NCI-H774 (cell line): ENCODE data around the gene SAE1.

Experiments
- DNase-seq: peaks from one replicate; lab custom pipeline; 2025; lab: John Stamatoyannopoulos, UW

SAE1 gene

DNA sequence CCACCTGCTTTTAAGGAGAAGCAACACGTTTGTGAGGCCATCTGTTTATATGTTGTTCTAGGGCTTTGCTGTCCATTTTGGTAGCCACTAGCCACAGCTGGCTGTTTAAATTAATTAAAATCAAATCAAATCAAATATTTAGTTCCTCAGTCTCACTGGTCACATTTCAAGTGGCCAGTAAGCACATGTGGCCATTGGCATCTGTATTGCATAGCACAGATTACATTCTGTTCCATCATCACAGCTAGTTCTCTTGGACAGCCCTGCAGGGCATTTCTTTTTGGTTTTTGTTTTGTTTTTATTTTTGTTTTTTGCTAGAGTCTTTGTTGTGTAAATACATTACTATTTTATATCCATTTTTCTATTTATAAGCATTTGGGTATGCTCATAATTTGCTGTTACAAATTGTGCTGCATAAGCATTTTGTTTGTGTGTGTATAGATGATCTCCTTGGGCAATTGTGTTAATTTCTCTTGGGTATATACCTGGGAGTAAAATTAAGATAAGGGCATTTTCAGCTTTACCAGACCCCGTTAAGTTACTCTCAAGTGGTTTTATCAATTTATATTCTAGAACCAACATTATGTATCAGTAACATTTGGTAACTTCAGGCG lies 31.3 kb downstream of the SAE1 start:
- no peak for DNase-seq

DNA sequence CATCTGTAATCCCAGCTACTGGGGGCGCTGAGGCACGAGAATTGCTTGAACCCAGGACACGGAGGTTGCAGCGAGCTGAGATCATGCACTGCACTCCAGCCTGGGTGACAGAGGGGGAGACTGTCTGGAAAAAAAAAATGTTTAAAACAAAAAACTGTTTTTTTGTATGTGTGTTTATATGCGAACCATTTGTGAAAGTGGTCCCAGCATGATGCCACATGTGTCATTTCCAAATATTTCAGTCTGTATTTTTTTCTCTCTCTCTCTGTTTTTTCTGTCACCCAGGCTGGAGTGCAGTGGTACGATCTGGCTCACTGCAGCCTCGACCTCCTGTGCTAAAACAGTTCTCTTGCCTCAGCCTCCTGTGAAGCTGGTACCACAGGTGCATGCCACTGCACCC lies 37.4 kb downstream of the SAE1 start:
- DNase-seq, result no peak

DNA sequence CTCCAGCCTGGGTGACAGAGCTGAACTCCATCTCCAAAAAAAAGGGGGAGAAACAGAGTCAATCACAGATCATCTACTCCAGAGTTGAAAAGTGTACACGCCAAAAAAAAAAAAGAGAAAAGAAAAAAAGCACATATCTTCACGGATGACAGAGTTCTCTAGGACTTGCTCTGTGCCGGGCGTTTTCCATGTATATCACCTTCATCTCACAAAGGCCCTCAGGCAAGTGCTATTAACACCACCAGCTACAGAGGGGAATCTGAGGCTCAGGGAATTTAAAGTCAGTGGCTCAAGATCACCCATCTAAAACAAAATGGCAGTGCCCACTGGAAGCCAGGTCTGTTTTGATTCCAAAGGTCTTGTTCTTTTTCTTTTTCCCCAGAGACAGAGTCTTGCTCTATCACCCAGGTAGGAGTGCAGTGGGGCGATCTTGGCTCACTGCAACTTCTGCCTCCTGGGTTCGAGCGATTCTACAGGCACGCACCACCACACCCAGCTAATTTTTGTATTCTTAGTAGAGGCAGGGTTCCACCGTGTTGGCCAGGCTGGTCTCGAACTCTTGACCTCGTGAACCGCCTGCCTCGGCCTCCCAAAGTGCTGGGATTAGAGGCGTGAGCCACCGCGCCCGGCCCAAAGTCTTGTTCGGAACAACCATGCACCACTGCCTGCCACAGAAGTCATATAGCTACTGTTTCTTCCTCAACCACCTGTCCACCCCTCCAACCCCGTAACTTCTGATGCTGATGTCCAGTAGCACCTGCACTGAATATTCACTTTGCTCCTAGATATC lies 42.2 kb downstream of the SAE1 start:
- DNase-seq, result no peak

DNA sequence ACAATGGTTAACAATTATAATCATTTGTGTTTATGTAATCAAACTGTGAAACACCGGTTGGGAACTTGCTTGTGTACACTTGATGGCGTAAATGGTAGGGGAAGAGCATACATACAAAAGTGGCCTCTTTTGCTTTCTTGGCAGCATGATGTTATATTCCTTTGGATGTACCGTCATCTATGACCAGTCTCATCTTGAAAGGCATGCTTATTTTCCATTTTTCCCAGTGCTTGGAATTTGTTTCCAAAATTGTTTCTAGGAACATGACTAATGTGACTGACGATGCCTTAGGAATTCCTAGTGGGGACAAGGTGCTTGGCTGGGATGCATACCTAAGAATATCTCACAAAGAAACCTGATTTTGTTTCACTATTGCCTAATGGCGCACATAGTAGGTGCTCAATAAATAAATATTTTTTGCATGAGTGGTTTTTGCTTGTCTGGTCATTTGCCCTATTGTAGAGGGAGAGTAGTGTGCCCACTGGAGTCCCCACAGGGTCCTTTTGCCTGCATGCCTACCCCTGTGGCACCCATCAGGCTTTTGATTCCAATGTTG lies 45.5 kb downstream of the SAE1 start:
- no peak for DNase-seq

DNA sequence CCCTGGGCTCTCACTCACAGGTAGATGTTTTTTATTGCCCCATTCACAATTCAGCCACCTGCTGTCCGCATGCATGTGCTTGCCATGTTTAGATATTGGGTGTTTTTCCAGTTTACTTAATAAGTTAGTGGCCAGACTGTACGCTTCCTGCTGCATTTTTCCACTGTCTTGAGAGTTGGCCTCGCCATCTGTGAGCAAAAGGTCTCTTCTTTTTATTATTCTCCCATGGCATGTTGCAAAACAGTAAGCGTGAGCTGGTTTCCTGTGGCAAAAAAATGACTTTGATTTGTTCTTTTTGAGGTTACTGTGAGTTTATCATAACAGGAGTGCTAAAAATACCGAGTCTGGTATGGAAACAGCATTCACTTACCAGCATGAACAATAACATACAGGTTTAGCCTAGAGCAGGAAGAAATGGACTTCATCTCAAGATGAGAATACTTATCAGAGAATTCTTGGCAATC lies 46.0 kb downstream of the SAE1 start:
- no peak for DNase-seq

DNA sequence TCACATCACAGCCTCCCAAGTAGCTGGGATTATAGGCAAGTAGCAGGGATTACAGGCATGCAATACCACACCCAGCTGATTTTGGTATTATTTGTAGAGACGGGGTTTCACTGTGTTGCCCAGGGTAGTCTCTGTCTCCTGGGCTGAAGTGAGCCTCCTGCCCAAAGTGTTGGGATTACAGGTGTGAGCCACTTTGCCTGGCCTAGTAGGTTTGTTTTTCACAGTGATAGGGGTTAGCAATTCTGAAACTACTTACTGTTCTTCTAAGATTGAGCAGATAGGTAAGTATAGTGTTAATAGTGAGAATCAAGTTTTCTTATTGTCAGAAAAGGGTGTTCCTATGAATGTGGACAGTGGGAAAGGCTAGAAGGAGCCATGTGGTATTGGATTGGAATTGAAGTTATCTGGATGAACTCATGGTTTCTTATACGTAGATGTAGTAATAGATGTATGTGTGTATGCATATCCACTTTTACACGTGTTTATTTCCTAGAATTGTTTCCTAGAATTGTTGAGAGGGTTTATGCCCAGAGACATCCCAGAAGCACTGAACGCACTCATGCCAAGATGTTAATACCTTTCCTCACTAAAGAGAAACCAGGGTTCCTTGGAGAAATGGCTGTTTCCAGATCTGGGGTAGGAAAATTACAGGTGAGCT lies 49.1 kb downstream of the SAE1 start:
- no peak for DNase-seq

DNA sequence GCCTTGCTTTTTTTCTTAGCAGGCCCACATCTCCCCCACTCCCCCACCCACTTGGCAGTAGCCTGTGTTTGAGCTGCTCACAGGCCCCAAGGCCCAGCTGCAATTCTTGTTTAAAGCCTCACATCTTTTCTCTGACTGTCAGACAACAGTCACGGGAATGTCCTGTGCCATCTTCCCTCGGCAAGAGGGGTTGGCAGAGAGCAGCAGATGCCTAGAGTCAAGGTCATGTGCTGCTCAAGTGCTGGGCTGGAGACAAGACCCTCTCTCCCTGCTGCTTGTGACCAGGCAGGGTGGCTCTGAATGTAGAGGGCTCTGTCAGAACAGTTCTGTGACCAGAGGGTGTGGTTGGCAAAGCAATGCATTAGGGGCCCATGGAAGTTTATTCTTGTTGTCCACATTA lies 53.0 kb downstream of the SAE1 start:
- DNase-seq, result no peak

DNA sequence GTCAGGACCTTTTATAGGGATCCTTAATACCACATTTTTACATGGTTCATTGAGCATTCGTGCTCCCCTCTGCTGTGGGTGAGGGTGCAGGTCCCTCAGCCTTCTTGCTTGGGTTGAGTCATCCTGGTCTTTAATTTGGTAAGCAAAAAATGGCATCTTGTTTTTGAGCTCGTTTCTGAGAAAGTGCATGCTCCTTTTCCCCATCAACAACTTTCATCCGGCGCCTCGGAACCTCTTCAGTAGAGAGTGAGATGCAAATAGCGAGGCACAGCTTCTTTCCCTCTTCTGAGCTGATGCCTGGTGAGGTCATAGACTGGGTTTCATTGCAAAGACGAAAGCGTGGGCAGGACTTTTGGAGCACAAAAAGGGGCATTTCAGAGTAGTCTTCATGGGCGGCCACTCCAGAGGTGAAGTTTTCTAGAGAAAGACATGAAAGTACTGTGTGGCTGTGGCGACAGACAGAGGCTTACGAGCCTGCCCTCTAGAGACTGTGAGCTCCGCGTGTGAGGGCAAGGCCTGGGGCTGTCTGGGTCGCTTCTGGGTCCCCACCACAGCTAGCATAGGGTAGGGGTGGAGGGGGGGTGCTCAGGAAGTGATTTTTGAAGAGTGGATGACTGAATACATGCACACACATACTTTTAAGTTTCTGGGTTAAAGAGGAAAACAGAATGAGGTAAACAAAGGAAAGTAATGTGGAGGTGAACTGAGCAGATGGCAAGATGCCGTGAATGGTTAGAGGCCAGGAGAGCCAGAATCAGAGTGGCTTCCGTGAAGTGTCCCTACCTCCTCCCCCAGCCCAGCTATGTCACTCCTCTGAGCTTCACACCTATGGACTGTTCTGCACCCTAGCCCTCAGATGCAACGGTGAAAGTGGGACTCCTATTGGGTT lies 56.1 kb downstream of the SAE1 start:
- no peak for DNase-seq

DNA sequence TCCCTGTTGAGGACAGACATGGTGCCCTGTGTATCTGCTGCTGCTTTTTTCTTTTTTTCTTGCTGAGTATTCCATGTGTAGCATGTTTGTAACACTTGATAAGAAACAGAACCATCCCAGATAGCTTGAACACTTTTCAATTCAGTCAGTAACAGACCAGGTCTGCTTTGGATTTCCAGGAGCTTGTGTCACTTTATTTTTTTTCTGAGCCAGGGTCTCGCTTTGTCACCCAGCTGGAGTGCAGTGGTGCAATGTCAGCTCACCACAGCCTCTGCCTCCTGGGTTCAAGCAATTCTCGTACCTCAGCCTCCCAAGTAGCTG lies 56.7 kb downstream of the SAE1 start:
- DNase-seq, result no peak

DNA sequence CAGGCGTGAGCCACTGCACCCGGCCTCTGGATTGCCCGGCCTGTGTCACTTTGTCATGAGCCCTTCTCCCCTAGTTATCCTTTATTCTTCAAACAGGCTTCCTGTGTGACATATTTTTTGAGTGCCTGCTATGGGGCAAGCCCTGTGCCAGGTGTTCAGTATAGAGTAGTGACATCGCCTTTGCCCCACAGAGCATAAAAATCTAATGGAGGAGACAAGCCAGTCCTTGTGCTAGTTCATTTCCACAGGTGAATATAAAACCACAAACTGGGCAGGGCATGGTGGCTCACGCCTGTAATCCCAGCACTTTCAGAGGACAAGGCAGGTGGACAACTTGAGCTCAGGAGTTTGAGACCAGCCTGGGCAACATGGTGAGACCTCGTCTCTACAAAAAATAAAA lies 57.2 kb downstream of the SAE1 start:
- DNase-seq, result no peak

DNA sequence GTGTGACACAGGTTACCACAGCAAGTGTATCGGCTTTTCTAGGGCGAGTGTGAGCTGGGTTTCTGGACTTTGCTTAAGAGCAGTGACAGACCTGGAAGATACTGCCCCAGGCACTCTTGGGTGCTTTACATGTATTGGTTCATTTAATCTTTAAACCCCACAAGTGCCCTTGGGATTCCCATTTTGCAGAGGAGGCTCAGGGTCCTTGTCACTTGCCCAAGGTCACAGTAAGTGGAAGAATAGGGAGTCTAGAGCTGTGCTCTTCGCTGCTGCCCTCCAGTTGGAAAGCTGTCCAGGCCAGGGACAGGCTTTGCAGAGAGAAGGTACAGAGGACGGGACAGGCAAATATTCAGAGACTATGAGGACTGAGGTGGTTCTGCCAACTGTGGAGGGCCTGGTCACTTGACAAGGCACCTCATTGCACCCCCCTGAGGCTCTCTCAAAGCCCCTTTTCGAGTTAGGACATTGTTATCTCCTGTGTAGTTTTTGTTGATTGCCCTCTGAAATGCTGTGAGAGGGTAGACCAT lies 57.9 kb downstream of the SAE1 start:
- no peak for DNase-seq

DNA sequence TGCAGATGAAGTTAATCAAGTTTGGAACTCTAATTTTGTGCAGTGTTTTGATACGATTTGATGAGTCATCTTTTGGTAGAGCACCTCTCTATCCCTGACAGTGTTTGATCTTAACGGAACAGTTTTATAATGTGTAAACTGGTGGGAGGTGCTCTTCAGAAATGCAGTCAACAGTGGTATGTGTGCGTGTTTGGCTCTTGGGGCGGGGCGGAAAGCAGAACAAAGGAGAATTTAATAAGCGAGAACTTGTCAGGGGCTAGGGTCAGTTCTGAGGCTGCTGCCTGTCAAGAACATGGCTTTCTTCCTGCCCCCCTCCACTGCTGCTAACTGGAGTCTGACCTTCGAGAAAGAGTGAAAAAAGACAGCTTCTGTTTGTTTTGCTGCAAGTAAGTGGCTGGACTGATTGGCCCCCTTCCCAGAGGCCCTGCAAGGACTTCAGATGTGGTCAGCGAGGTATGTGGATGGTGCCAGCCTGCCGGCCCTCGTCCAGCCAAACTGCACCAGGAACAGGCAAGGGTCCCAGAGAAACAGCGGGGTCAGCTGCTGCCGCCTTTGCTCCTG lies 59.6 kb downstream of the SAE1 start:
- DNase-seq, result no peak

DNA sequence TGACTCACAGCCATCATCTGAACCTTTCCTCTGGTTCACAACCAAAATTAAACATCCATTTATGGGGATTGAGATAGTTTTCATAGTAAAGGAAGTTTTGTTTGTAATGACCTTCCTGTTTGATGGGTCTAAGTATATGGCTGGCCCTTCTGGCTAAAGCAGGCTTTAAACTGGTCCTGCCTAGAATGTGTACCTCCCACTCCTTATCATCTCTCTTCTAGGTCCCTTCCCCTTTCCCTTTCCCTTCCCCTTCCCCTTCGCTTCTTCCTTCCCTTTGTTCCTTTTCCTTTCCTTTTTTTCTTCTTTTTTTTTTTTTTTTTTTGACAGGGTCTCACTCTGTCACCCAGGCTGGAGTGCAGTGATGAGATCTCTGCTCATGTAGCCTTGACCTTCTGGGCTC lies 64.8 kb downstream of the SAE1 start:
- no peak for DNase-seq

DNA sequence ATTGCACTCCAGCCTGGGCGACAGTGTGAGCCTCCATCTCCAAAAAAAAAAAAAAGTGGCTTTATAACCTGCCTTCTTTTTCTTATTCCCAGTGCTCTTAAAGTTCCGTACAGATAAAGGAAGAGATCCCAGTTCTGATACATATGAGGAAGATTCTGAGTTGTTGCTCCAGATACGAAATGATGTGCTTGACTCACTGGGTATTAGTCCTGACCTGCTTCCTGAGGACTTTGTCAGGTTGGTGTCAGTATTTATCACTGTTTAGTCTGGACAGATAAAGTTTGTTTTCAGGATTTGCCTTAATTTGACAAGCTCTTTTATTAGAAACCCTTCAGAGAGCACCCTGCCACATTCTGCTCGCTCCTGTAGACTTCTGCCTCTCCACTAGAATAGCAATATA lies 66.5 kb downstream of the SAE1 start:
- no peak for DNase-seq

DNA sequence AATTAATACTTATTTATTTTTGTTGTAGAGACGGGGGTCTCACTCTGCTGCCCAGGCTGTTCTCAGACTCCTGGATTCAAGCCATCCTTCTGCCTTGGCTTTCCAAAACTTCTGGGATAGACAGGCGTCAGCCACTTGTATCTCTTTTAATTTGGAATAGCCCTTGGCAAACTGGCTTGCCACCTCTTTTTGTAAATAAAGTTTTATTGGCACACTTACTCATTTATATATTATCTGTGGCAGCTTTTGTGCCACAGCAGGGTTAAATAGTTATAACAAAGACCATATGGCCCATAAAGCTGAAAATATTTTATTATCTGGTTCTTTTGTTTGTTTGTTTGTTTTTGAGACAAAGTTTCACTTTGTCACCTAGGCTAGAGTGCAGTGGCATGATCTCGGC lies 69.9 kb downstream of the SAE1 start:
- no peak for DNase-seq

DNA sequence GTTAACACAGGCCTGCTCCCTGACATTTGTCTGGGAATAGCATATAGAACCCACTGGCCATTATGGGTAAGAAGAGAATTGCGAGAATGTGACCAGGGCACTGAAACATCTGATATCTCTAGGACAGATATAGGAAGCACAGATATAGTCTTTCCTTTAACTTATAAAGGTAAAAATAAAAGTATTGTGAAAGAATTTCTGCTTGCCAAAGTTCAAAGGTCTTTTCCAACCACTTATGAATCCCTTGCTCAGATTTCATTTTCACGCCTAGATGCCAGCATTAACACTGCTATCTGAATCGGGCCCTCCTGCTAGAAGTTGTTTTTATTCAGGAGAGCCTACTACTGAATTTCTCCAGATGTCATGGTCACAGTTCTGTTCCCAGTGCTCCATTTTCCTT lies 72.6 kb downstream of the SAE1 start:
- DNase-seq, result no peak

DNA sequence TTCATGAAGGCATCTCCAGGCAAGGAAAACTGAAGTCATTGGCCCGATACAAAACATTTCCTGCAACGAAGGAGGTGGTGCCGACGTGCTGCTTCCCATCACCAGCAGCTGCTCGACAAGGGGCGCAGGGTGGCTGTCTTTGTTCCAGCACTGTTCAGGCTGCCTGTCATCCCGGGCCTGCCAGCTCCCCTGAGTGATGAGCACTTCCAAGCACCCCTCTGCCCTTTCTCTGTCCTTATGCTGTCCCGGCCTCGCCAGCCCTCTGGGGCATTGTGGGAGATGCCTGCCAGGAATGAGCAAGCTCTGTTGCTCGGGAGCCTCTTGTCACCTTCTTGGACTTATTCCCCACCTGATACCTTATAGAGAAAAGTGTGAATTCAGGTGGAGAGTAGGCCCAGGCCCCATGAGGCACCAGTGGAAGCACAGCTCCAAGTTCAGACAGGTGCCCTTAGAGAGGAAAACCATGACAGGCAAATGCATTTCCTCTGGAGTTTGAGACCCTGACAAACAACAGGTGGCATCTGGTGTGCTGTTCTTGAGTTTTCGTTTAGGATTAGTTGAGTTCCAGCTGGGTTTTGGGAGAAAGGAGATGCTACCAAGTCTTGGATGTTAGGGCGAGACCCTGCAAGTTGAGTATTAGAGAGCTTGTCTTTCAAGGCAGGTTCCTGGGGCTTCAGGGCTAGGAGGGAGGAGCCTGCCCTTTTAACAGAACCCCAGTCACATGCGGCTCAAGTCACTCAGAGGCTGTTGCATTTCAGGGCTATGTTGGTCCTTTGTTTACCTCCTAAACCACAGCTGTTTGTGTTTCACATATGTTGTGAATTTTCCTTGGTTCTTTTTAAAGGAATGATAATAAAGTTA lies 78.9 kb downstream of the SAE1 start:
- no peak for DNase-seq

DNA sequence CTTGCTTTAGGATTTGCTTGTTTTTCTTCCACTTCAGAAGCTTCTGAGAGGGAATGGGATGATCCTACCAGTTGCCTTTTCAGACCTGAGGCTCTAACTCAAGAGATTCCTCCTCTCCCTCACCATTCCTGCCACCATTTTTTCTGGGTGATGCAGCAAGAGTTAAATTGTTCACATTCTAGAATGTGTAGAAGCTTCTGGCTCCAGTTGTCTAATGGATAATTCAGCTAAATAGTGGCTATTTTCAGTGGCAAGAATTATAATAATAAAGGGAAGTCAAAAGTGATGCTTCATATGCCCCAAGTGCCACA lies 79.5 kb downstream of the SAE1 start:
- no peak for DNase-seq

DNA sequence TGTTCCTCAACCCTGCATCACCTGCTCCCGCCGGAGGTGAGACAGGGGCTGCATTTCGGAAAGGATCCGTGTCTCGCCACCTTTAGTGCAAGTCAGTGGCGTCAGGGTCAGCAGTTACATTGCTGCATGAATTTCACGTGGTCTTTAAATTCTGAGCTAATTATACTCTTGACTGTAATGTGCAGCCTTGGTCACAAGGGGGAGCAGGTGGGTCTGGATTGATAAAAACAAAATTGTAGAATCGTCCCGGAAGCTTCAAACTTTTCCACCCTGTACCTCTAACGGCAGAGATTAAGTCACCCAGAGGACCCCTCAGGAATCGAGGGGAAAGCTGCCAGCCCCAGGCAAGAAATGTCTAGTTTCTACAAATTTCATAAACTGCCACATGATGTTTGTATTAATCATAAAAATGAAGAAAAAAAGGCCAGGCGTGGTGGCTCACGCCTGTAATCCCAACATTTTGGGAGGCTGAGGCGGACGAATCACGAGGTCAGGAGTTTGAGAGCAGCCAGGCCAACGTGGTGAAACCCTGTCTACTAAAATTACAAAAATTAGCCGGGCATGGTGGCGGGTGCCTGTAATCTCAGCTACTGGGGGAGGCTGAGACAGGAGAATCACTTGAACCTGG lies 80.2 kb downstream of the SAE1 start:
- peak; percentile 22 for DNase-seq

DNA sequence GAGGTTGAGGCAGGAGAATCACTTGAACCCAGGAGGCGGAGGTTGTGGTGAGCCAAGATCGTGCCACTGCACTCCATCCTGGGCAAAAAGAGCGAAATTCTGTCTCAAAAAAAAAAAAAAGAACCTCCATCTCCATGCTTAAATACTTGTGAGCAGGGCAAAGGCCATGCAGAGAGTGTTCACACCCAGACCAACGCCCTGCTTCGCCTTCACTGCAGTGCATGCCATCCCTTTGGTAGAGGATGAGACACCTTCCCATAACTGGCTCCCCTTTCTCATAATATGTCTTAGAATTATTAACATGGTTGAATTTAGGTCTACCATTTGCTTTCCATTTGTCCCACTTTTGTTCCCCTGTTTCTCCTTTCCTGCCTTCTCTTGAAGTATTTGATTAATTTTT lies 84.9 kb downstream of the SAE1 start:
- no peak for DNase-seq
